ENCODE measurements around the gene GRN.
"Not testable (repeated sequence)": the region's sequence is repeated elsewhere in the genome, so short reads cannot be mapped to it uniquely, and the experiment has no call there.

The GRN gene

DNA sequence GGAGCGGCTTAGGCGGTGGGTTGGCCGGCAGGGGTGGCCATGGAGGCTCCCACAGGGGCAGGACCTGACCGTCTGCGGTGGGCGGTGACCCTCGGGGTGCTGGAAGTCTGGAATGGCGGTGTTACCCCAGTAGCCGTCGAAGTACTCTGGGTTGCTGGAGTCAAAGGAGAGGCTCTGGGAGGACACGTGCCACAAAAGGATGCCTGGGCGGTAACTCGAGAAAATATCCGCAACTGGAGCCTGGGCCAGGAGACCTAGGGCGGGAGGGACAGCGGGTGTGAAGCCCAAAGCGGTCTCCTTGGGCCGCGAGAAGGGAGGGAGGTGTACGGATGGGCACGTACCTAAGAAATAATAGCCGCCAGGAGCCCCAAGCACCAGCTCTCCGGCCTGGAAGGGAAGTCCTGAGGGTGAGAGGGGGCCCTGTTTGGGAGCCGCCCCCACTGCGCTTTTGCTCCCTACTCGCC, 39.8 kb downstream of the GRN start:
- DNase-seq, result no peak

DNA sequence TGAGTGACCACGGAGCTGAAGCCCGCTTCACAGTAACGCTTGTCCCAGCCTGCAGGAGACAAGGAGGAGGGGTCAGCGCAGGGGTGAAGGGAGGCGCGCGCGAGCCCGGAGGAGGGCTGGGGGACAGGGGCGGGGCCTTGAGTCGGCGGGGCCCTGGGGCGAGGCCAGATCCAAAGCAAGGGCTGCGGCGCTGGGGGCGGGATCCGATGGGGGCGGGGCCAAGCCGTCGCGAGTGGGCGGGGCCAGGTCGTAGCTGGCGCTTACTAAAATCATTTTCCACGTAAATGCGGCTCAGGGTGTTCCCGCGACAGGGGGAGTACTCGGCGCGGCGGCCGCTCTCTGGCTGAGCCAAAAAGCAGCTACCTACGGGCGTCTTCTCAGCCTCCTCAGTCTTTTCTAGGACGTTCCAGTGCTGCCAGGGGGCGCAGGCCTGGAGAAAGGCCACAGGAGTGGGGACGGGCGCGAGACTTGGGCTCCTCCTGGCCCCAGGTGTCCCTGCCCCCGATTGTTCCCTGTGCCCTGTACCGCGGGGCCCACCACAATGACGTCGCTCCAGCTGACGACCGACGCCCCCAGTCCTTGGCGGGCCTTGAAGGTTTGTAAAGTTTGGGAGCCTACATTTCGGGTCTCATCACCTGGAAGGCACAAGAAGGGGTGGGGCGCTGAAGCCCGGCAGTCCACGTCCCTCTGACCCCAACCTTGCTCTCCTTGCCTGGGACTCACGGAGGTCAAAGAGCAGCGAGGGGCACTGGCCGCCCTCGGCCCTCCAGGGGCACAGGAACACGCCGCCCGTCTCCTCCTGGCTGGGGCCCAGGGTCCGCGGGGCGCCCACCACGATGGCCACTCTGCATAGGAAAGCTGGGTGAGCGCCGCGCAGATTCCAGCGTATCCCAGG, 40.4 kb downstream of the GRN start:
- peak; percentile 86 for DNase-seq

- DNase-seq, result no peak
These were observed 41.1 kb downstream of the GRN start for GRCh38 chr17:44386182-44386525.

- no peak for DNase-seq
These were observed 42.7 kb downstream of the GRN start for GRCh38 chr17:44387804-44388203.

- no peak for DNase-seq
These were observed 44.2 kb downstream of the GRN start, which contains the start of gene ITGA2B for GRCh38 chr17:44389281-44389680. TSS of gene ITGA2B (minus strand) at chr17:44389649. CDS start at chr17:44389473, 176 bp downstream.

- no peak for DNase-seq
These were observed 44.7 kb downstream of the GRN start for GRCh38 chr17:44389723-44390202.

DNA sequence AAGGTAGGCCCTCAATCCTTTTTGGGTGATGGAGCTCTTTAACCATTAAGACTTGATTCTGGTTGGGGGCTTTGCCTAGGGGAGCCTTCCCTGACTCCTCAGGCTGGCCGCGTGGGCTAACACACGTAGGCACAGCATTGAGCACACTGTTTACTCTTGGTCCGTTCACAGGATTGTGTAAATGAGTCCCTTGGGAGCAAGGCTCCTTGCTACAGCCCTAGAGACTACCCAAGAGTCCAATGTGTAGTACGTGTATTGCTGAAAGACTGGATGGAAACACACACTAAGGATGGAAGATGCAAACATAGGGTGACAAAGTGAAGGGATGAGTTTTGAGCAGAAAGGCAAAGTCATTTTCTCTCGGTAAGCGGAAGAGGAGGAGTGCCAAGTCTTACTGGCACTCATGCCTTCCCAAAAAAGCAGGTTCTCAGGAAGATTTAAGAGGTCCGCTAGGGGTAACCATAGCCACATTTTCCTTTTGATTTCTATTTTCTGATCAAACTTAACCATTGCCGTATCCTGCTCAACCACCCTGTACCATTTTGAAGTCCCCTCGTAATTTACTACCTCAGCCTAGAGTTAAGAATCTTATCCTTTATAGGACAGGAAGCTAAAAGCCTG, 45.3 kb downstream of the GRN start:
- DNase-seq, result no peak

DNA sequence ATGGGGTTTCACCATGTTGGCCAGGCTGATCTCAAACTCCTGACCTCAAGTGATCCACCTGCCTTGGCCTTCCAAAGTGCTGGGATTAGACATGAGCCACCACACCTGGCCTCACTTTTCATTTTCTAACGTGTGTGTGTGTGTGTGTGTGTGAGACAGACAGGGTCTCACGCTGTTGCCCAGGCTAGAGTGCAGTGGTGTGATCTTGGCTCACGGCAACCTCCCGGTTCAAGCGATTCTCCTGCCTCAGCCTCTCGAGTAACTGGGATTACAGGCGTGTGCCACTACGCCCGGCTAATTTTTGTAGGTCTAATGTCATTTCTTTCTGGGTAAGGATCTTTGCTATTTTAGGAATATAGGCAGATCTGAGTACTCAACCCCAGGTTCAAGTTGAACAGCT, 49.0 kb downstream of the GRN start:
- not testable (repeated sequence) for DNase-seq

DNA sequence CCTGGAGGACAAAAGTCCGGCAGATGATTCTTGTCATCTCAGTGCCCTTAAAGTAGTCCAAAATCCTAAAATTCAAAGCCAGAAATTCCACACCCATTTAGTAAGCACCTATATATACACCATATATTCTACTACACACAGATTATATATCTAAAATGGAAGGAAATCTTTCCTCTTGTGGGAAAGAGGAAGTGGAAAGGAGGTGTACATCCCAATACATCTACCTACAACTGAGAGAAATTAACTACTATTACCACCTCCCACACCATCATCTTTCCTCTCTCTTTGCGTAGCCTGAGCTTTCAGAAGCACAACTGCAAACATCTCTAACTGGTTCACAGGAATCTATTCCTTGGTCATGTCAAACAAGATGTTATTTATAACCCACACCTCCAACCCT, 49.7 kb downstream of the GRN start:
- no peak for DNase-seq

GRCh38 chr17:44396946-44397345, 51.8 kb downstream of the GRN start:
- DNase-seq, result no peak

- no peak for DNase-seq
These were observed 52.7 kb downstream of the GRN start for GRCh38 chr17:44397479-44398440.

GRCh38 chr17:44398692-44399691, 53.9 kb downstream of the GRN start:
- no peak for DNase-seq

DNA sequence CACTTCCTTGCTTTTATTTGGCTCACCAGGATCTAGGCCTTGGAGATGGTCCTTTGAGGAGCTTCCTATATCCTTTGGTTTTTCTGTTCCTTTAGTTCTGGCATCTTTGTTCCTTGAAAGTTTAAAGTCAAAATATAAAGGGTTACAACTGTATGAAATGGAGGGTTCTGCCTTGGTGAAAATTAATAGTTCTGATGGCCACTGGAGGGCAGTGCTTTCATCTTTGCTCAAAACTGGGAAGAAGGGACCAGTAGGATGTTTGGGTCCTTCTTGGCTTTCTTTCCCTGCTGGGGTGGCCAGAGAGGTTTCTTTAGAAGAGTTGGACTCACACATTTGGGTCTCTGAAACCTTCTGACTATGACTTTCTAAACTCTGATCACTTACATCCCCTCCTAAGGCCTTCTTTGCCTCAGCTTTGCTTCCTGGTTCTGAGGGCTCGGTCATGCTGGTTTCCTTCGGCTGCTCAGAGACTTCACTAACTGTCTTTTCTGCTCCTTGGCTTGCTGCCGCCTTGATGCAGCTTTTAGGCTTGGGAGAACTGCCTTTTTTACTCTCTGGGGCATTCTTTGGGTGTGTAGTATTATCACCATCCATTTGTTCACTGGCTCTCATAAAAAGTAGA, 55.2 kb downstream of the GRN start:
- DNase-seq, result no peak
